OCI-LY7 (cell line): ENCODE measurements around the gene SEMA3E. TPM values are rescaled to one million over a fixed set of nuclear protein-coding genes. Genes with fewer than 3 reads are reported as not detected.

Experiments
- BruUV-seq: library from RNA; stranded (reverse); fragments of 400-500 nt; replicated peaks from 2 replicates; lab custom pipeline; 2021; lab: Mats Ljungman, UMichigan
- CTCF ChIA-PET: fragments of 300-600 bp; sonication (Branson Sonifier 250); formaldehyde crosslinking; loops from one replicate; lab custom pipeline; 2022; ENCODE audit warnings: antibody characterized with exemption; ENCODE audit not compliant: unreplicated experiment; lab: Charles Lee
- POLR2A ChIA-PET: fragments of 300-600 bp; sonication (Branson Sonifier 250); formaldehyde crosslinking; loops from one replicate; lab custom pipeline; 2022; ENCODE audit warnings: antibody characterized with exemption; lab: Charles Lee
- DNase-seq: peaks from one replicate; pipeline ENCODE4 v3.0.0-alpha.2; 2015; ENCODE audit warnings: low spot score
- H2AFZ ChIP-seq: fragments of 200-600 bp; sonication (generic), shearing (Covaris generic); 2 replicates; pipeline ENCODE4 v1.6.1; 2014; ENCODE audit warnings: mild to moderate bottlenecking, antibody characterized with exemption, low read length, moderate library complexity
- H3K27ac ChIP-seq: fragments of 200-600 bp; sonication (generic); 2 replicates; pipeline ENCODE4 v1.5.1; 2014; ENCODE audit warnings: mixed run types, low read depth, mild to moderate bottlenecking, moderate library complexity, low read length, inconsistent platforms; ENCODE audit not compliant: poor library complexity, severe bottlenecking
- H3K36me3 ChIP-seq: fragments of 200-600 bp; sonication (generic); 2 replicates; pipeline ENCODE4 v1.6.1; 2014; ENCODE audit warnings: mild to moderate bottlenecking, antibody characterized with exemption, low read length, moderate library complexity, mixed read lengths; ENCODE audit not compliant: insufficient read depth
- H3K4me1 ChIP-seq: fragments of 200-600 bp; sonication (generic); 2 replicates; pipeline ENCODE4 v1.5.1; 2014; ENCODE audit warnings: mild to moderate bottlenecking, low read length; ENCODE audit not compliant: insufficient read depth, poor library complexity, severe bottlenecking
- H3K4me2 ChIP-seq: fragments of 200-600 bp; sonication (generic); 2 replicates; pipeline ENCODE4 v1.6.1; 2014; ENCODE audit warnings: mild to moderate bottlenecking, low read length
- H3K4me3 ChIP-seq: fragments of 200-600 bp; sonication (generic); 2 replicates; pipeline ENCODE4 v1.5.1; 2014; ENCODE audit warnings: mild to moderate bottlenecking, low read depth, low read length; ENCODE audit not compliant: poor library complexity, severe bottlenecking
- H3K79me2 ChIP-seq: fragments of 200-600 bp; sonication (generic); 2 replicates; pipeline ENCODE4 v1.6.1; 2016; ENCODE audit warnings: low read depth, mild to moderate bottlenecking, low read length, moderate library complexity, mixed read lengths; ENCODE audit not compliant: insufficient read depth
- H3K9me2 ChIP-seq: fragments of 200-600 bp; sonication (generic); 2 replicates; pipeline ENCODE4 v1.6.1; 2016; ENCODE audit warnings: mild to moderate bottlenecking, low read length, mixed read lengths; ENCODE audit not compliant: insufficient read depth
- H3K9me3 ChIP-seq: fragments of 200-600 bp; sonication (generic); 2 replicates; pipeline ENCODE4 v1.6.1; 2014; ENCODE audit warnings: mild to moderate bottlenecking, mixed run types, low read length, mixed read lengths
- H4K20me1 ChIP-seq: fragments of 200-600 bp; sonication (generic); 2 replicates; pipeline ENCODE4 v1.6.1; 2014; ENCODE audit warnings: mild to moderate bottlenecking, antibody characterized with exemption, low read length, moderate library complexity, mixed read lengths; ENCODE audit not compliant: insufficient read depth
- EZH2phosphoT487 ChIP-seq: fragments of 200-600 bp; sonication (generic); IDR thresholded peaks from 2 replicates; pipeline ENCODE4 v1.6.1; 2018; ENCODE audit warnings: low read depth, borderline replicate concordance, mild to moderate bottlenecking, mixed run types, antibody characterized with exemption, low read length, moderate library complexity, mixed read lengths
- intact Hi-C: fragments of 100-400 bp; cut with micrococcal nuclease; formaldehyde crosslinking; loops from one replicate; pipeline ENCODE4 v1.10.0; 2022; ENCODE audit not compliant: unreplicated experiment
- total RNA-seq, 2 experiments: library from RNA; depleted of rRNA in 1 of 2; stranded (reverse); fragments of >200 nt in 1 of 2; shearing (Covaris generic) in 1 of 2; gene quantifications; 2 replicates each; pipeline ENCODE4 v1.2.3, GENCODE V29; 2014 to 2022
- TF ChIP-seq, protein P1 (sequence below): fragments of 200-600 bp; sonication (generic); conservative IDR thresholded peaks from 2 replicates; pipeline ENCODE4 v1.5.1; 2014; ENCODE audit warnings: mild to moderate bottlenecking, antibody characterized with exemption, low read length, moderate library complexity, mixed read lengths

The SEMA3E gene
- total RNA-seq, 2 experiments from 2014 or later, result 0.06 TPM; not detected in 1

- ChIA-PET POLR2A (interaction anchor here (0.9 to 1.0 kb wide), 2 partner anchors 13 to 24 kb away, joined by 3 read pairs; no protein-coding TSS in a partner anchor), CTCF (no interaction called here)
- H3K4me1 ChIP-seq, result no peaks in the 10 kb centered on the region
- H3K4me3 ChIP-seq, result no peak overlapping the region
- no peaks in the 10 kb centered on the region for H3K9me2 ChIP-seq
- H3K4me2 ChIP-seq, result no peak overlapping the region
- H3K79me2 ChIP-seq, result no peaks in the 10 kb centered on the region
- intact Hi-C loops, result no loop called here
- no peak for TF ChIP-seq EZH2phosphoT487
- TF ChIP-seq, protein P1, sequence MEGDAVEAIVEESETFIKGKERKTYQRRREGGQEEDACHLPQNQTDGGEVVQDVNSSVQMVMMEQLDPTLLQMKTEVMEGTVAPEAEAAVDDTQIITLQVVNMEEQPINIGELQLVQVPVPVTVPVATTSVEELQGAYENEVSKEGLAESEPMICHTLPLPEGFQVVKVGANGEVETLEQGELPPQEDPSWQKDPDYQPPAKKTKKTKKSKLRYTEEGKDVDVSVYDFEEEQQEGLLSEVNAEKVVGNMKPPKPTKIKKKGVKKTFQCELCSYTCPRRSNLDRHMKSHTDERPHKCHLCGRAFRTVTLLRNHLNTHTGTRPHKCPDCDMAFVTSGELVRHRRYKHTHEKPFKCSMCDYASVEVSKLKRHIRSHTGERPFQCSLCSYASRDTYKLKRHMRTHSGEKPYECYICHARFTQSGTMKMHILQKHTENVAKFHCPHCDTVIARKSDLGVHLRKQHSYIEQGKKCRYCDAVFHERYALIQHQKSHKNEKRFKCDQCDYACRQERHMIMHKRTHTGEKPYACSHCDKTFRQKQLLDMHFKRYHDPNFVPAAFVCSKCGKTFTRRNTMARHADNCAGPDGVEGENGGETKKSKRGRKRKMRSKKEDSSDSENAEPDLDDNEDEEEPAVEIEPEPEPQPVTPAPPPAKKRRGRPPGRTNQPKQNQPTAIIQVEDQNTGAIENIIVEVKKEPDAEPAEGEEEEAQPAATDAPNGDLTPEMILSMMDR, result no peak
- no peak overlapping the region for H2AFZ ChIP-seq
- no peak overlapping the region for H3K27ac ChIP-seq
- no peaks in the 10 kb centered on the region for H4K20me1 ChIP-seq
- no peaks in the 10 kb centered on the region for H3K9me3 ChIP-seq
- DNase-seq, result no peak
- no TSS peak for BruUV-seq
- no peaks in the 10 kb centered on the region for H3K36me3 ChIP-seq
These were observed 67.1 kb downstream of the SEMA3E start for GRCh38 chr7:83581667-83582435.

DNA sequence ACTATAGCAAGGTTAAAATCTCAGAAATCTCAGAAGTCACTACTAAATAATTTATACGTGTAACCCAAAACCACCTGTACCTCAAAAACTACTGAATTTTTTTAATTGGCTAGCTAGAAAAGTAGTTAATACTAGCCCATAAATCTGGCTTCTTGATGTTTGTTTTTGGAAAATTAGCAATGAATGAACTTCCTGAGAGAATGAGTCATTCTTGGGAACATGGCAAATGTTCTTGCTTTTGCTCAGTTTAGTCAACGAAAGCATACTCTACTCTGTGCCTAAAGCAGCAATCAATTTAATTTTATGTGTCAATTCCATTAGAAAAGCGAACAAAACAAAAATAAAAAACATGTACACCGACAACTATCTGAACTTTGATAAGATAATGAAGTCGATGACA lies 69.2 kb downstream of the SEMA3E start:
- Histone ChIP-seq H2AFZ (no peak overlapping the region), H3K9me2 (no peaks in the 10 kb centered on the region), H3K4me1 (no peaks in the 10 kb centered on the region), H3K79me2 (no peaks in the 10 kb centered on the region), H3K36me3 (no peaks in the 10 kb centered on the region), H4K20me1 (no peaks in the 10 kb centered on the region), H3K9me3 (no peaks in the 10 kb centered on the region), H3K27ac (no peak overlapping the region), H3K4me2 (no peak overlapping the region), H3K4me3 (no peak overlapping the region)
- no TSS peak for BruUV-seq
- no peak for DNase-seq
- POLR2A ChIA-PET, result no interaction called here
- no peak for TF ChIP-seq EZH2phosphoT487
- TF ChIP-seq, protein P1, result no peak
- intact Hi-C loops, result no loop called here
- CTCF ChIA-PET, result no interaction called here

- ChIA-PET CTCF (no interaction called here), POLR2A (no interaction called here)
- no TSS peak for BruUV-seq
- Histone ChIP-seq H3K4me3 (no peak overlapping the region), H3K4me1 (no peaks in the 10 kb centered on the region), H2AFZ (no peak overlapping the region), H3K4me2 (no peak overlapping the region), H3K9me3 (no peaks in the 10 kb centered on the region), H3K9me2 (no peaks in the 10 kb centered on the region), H3K36me3 (no peaks in the 10 kb centered on the region), H4K20me1 (no peaks in the 10 kb centered on the region), H3K27ac (no peak overlapping the region), H3K79me2 (no peaks in the 10 kb centered on the region)
- no peak for DNase-seq
- TF ChIP-seq, protein P1, result no peak
- no peak for TF ChIP-seq EZH2phosphoT487
- intact Hi-C loops, result no loop called here
These were observed 73.5 kb downstream of the SEMA3E start for GRCh38 chr7:83575436-83575835.
